Mucosa of rectum (tissue), 2 donors: ENCODE results near the gene PHF13.
"Not testable (repeated sequence)": the region's sequence is repeated elsewhere in the genome, so short reads cannot be mapped to it uniquely, and the experiment has no call there.

Experiments
- H3K27ac ChIP-seq, 2 donors: one replicate each; pipeline ENCODE4 v1.7.0; 2013; ENCODE audit warnings: inconsistent platforms in 2 of 2, low read depth in 2 of 2, low read length in 2 of 2
- H3K27me3 ChIP-seq, 2 donors: one replicate each; pipeline ENCODE4 v1.7.0; 2013; ENCODE audit warnings: low read length in 2 of 2; ENCODE audit not compliant: control insufficient read depth in 2 of 2, insufficient read depth in 2 of 2
- H3K36me3 ChIP-seq, 2 donors: one replicate each; pipeline ENCODE4 v1.7.0; 2013; ENCODE audit warnings: low read length in 2 of 2; ENCODE audit not compliant: control insufficient read depth in 2 of 2, insufficient read depth in 2 of 2
- H3K4me1 ChIP-seq, 2 donors: one replicate each; pipeline ENCODE4 v1.7.0; 2013; ENCODE audit warnings: low read length in 2 of 2, mild to moderate bottlenecking in 1 of 2; ENCODE audit not compliant: control insufficient read depth in 2 of 2, insufficient read depth in 2 of 2
- H3K4me3 ChIP-seq, 2 donors: one replicate each; pipeline ENCODE4 v1.7.0; 2013; ENCODE audit warnings: low read length in 2 of 2
- H3K9ac ChIP-seq, 2 donors: one replicate each; pipeline ENCODE4 v1.7.0; 2013; ENCODE audit warnings: low read length in 2 of 2, low read depth in 1 of 2, mild to moderate bottlenecking in 1 of 2
- H3K9me3 ChIP-seq, 2 donors: one replicate each; pipeline ENCODE4 v1.7.0; 2013; ENCODE audit warnings: low read length in 2 of 2; ENCODE audit not compliant: control insufficient read depth in 2 of 2
- donor health status: healthy.
- donor health status: Normal muscosa, but diverticular disease.

Gene PHF13

DNA sequence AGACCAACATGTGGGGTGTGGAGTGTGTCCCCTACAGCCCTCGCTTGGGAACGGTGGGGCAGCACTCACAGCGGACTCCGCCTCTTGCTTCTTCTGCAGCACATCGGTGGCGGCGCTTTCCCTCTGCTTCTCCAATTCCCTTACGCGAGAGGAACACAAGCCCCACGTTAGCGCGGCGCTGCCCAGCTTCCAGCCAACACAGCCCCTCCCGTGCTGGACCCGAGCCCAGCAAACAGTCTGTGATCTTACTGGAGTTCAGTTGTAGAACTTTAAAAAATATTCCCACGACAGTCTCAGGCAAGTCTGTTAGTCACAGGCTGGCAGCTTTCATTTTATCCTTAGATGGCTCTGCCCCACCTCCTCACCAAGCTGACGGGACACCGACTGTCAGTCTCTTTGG, 24.7 kb downstream of the PHF13 start:
- Histone ChIP-seq H3K9ac (no peak overlapping the region), H3K36me3 (peaks cover 68 to 72% of the 10 kb centered on the region in 2 donors), H3K9me3 (no peaks in the 10 kb centered on the region), H3K4me3 (no peak overlapping the region), H3K4me1 (no peaks in the 10 kb centered on the region), H3K27me3 (no peaks in the 10 kb centered on the region), H3K27ac (no peak overlapping the region)

DNA sequence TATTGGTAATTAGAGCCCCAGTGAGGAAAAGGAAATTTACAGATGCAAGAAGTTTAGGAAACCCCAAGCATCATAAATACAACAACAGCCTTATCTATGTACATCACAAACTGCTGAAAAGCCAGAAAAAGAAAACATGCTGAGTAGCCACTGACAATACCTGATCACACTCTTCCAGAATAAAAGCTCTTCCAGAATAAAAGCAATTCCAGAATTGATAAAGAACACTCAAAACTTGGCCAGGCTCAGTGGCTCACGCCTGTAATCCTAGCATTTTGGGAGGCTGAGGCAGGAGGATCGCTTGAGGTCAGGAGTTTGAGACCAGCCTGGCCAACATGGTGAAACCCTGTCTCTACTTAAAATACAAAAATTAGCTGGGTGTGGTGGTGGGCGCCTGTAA, 27.3 kb downstream of the PHF13 start:
- not testable (repeated sequence) for H3K27me3 ChIP-seq, H3K27ac ChIP-seq, H3K4me3 ChIP-seq, H3K9me3 ChIP-seq, H3K4me1 ChIP-seq, H3K9ac ChIP-seq
- H3K36me3 ChIP-seq: peaks cover 66 to 70% of the 10 kb centered on the region in 2 donors

DNA sequence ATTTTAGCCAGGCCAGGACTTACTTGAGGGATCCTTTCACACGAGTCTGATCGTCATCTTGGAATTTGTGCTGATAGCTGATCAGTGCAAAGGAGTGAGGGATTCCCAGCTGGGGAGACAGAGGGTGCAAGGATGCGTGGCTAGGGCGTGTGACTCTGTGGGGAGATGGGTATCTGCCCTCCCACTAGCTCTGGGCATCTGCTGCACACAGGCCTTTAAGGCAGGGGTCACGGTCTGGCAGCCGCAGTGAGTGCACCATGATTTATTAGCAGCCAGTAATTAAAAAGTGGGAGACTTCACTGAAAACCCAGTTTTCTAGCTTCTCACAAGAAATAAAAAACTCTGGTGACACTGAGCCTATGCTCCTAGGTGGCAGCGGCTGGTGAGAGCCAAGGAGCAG, 31.5 kb downstream of the PHF13 start:
- peaks cover 33 to 37% of the 10 kb centered on the region in 2 donors for H3K36me3 ChIP-seq
- H3K27ac ChIP-seq: no peak overlapping the region
- no peaks in the 10 kb centered on the region for H3K27me3 ChIP-seq
- H3K4me3 ChIP-seq: no peak overlapping the region
- H3K9ac ChIP-seq: no peak overlapping the region
- H3K4me1 ChIP-seq: no peaks in the 10 kb centered on the region
- no peaks in the 10 kb centered on the region for H3K9me3 ChIP-seq

DNA sequence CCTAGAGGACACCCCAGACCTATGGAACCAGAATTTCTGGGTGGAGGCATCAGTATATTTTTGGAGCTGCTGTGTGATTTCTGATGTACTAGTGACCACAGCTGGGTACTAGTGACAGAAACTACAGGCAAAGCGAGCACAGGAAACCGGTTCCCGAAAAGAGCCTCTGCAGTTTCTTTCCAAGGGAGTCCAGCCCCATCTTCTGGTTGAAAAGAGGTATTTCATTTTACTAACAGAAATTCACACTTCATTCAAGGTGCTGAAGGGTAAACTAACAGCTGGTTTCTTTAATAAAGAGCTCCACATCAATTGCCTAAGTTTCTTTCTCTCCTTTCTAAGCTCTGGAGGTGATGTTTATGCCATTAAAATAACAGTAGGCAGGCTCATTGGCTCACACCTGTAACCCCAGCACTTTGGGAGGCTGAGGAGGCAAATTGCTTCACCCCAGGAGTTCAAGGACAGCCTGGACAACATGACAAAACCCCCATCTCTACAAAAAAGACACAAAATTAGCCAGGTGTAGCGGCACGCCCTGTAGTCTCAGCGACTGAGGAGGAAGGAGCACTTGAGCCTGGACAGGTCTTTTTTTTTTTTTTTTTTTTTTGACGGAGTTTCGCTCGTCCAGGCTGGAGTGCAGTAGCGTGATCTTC, 33.1 kb downstream of the PHF13 start:
- H3K4me1 ChIP-seq: no peaks in the 10 kb centered on the region
- peaks cover 39 to 41% of the 10 kb centered on the region in 2 donors for H3K36me3 ChIP-seq
- no peak overlapping the region for H3K27ac ChIP-seq
- H3K9ac ChIP-seq: no peak overlapping the region
- no peak overlapping the region for H3K4me3 ChIP-seq
- H3K27me3 ChIP-seq: no peaks in the 10 kb centered on the region
- no peaks in the 10 kb centered on the region for H3K9me3 ChIP-seq

DNA sequence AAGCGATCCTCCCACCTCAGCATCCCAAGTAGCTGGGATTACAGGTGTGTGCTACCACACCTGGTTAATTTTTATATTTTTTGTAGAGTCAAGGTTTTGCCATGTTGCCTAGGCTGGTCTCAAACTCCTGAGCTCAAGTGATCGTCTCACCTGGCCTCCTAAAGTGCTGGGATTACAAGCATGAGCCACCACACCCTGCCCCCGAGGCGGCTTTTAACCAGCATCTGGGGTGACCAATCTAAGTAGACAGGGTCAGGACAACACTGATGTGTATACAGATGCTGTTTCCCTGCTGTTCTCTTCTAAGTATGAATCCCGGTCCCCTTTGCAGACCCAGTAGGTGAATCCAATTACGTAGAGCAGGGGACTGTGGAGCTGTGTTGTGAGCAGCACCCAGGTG, 35.0 kb downstream of the PHF13 start:
- Histone ChIP-seq H3K27ac (no peak overlapping the region), H3K4me1 (no peaks in the 10 kb centered on the region), H3K36me3 (peaks cover 42% of the 10 kb centered on the region in 2 donors)

DNA sequence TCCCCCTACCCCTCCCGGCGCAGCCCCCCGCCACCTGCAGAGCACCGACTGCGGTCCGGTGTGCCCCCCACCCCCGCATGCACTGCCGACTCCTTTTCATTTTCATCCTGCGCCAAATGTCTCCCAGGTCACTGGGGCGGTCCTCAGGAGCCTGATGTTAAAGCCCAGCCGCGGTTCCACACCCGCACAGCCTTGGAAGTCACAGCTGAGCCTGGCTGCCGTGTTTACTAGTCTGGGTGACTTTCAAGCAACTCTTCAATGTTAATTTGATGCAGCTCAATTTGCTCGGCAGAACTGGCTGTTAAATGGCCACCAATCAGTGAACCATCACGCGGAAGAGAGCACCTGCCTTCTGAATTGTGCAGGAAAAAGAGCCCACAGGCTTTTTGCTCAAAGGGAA, 38.4 kb downstream of the PHF13 start:
- Histone ChIP-seq H3K9ac (no peak overlapping the region), H3K27ac (no peak overlapping the region), H3K36me3 (peaks cover 31 to 36% of the 10 kb centered on the region in 2 donors), H3K9me3 (no peaks in the 10 kb centered on the region), H3K27me3 (no peaks in the 10 kb centered on the region), H3K4me1 (no peaks in the 10 kb centered on the region), H3K4me3 (no peak overlapping the region)

More for the DNA sequence above, 35.0 kb downstream of the PHF13 start:
- Histone ChIP-seq H3K4me3 (no peak overlapping the region), H3K27me3 (no peaks in the 10 kb centered on the region), H3K9ac (no peak overlapping the region), H3K9me3 (no peaks in the 10 kb centered on the region)

- no peaks in the 10 kb centered on the region for H3K9me3 ChIP-seq
- H3K36me3 ChIP-seq: peaks cover 31 to 40% of the 10 kb centered on the region in 2 donors
- H3K27ac ChIP-seq: no peak overlapping the region
- H3K4me1 ChIP-seq: peaks cover 0 to 2% of the 10 kb centered on the region in 2 donors
- H3K4me3 ChIP-seq: no peak overlapping the region
- H3K27me3 ChIP-seq: no peaks in the 10 kb centered on the region
- no peak overlapping the region for H3K9ac ChIP-seq
Measured at GRCh38 chr1:6652986-6653385, 39.5 kb downstream of the PHF13 start.

GRCh38 chr1:6653436-6654290, 40.1 kb downstream of the PHF13 start:
- Histone ChIP-seq H3K4me1 (peaks cover 0 to 5% of the 10 kb centered on the region in 2 donors), H3K27me3 (no peaks in the 10 kb centered on the region), H3K9me3 (no peaks in the 10 kb centered on the region), H3K27ac (no peak overlapping the region), H3K9ac (no peak overlapping the region), H3K36me3 (peaks cover 31 to 40% of the 10 kb centered on the region in 2 donors), H3K4me3 (no peak overlapping the region)

DNA sequence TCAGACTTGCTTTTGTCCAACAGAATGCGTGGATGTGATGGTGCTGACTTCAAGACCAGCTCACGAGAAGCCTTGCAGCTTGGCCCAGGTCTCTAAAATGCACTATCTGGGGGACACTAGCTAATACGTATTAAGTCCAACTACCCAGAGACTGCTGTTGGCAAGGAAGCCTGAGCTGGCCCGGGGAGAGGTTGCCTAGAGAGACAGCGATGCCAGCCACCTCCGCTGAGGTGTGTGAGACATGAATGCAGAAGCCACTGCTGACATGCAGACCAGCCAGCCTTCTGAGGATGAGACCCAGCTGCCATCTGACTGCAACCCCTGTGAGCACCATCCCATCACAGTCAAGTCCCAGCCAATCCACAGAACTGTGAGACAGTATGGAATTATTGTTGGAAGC, 43.6 kb downstream of the PHF13 start:
- no peaks in the 10 kb centered on the region for H3K27me3 ChIP-seq
- H3K9me3 ChIP-seq: no peaks in the 10 kb centered on the region
- H3K4me1 ChIP-seq: peaks cover 0 to 8% of the 10 kb centered on the region in 2 donors
- H3K4me3 ChIP-seq: no peak overlapping the region
- H3K36me3 ChIP-seq: peaks cover 23 to 28% of the 10 kb centered on the region in 2 donors
- no peak overlapping the region for H3K9ac ChIP-seq
- H3K27ac ChIP-seq: no peak overlapping the region

DNA sequence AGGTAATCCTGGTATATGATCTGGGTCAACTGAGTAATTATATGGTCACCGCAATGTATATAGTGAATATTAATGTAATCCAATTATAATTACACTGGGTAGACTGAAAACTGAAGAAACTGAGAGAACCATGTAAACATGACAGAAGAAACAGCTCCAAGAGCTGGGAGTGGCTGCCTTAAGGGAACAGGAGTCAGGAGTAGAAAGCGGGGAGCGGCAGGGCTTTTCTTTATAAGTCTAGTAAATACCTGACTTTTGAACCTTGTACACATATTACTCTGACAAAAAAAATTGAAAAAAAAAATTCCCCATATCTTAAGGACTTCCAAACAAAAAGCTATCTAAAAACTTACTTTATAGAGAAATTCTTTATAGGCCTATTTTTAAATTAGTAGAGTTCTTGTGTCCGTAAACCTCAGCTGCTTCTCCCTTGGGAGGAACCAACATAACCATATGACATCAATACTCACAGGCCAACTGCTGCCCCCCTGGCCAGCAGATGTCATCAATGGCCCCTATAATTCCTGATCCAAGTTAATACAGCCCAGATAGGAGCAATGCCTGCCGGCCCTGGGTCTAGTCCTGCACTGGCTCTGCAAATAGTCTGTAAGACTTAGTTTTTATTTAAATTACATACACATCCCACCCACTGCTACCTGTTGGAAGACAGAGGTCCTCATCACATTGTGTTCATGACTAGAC, 45.0 kb downstream of the PHF13 start:
- H3K9ac ChIP-seq: no peak overlapping the region
- no peaks in the 10 kb centered on the region for H3K27me3 ChIP-seq
- no peak overlapping the region for H3K4me3 ChIP-seq
- H3K27ac ChIP-seq: no peak overlapping the region
- H3K4me1 ChIP-seq: peaks cover 0 to 8% of the 10 kb centered on the region in 2 donors
- H3K36me3 ChIP-seq: peaks cover 12 to 18% of the 10 kb centered on the region in 2 donors
- no peaks in the 10 kb centered on the region for H3K9me3 ChIP-seq
